Frontal cortex (tissue), 4 donors: Measurements from ENCODE around the gene POLG. TPM values are rescaled to one million over a fixed set of nuclear protein-coding genes. Genes with fewer than 3 reads are reported as not detected.

ENCODE experiments used
- DNase-seq, 2 donors: peaks; one replicate each; pipeline ENCODE4 v3.0.0; 2012; ENCODE audit warnings: low spot score in 2 of 2
- FAIRE-seq: peaks from 2 replicates; lab custom pipeline; 2012; peaks lifted over from hg19 to GRCh38; lab: Jason Lieb, UNC
- total RNA-seq: library from RNA; depleted of rRNA; stranded (reverse); fragments of >200 nt; gene quantifications from one replicate; pipeline ENCODE4 v1.2.3, GENCODE V29; 2014
- donor health status: control.
- donor health status: control.
- donor health status: control.

The POLG gene
- total RNA-seq, 1 donor from 2014 or later: 39.1 TPM

DNA sequence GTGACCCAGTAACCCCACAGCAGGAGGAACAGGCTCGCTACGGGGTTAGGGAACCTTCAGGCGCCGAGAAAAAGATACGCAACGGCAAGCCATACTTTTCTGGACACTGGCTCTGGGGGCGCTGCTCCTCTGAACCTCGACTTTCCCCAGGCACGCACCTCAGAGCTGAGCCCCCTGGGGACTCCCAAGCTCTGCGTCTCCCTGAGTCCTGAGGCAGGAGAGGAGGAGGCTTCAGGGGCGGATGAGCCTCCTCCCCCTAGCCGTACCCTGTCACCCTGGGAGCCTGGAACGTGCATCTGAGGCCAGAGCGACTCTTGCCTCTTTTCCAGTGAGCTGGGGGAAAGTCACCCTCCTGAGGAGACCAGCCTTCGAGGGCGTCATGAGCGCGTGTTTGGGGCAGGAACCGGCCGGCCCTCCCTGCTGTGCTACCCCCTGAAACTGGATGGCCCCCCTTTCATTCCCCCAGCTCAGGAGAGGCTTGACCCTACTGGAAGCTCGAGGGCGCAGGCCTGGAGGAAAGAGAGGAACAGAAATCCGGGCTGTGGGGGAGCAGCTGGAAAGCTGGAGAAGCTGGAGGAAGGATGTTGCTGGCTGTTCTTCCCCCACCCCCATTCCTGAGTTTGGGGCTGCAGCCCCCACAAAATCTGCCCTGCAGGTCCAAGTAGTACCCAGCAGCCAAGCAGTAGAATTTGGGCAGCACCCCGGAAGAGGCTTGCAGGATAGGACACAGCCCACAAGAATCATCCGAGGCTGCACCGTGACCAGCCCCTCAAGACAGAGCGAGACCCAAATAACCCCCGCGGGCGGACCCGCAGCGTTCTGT, 25.1 kb upstream of the POLG start:
- FAIRE-seq (no peak), DNase-seq (peak in 1 of 2 donors; percentile 46)

DNA sequence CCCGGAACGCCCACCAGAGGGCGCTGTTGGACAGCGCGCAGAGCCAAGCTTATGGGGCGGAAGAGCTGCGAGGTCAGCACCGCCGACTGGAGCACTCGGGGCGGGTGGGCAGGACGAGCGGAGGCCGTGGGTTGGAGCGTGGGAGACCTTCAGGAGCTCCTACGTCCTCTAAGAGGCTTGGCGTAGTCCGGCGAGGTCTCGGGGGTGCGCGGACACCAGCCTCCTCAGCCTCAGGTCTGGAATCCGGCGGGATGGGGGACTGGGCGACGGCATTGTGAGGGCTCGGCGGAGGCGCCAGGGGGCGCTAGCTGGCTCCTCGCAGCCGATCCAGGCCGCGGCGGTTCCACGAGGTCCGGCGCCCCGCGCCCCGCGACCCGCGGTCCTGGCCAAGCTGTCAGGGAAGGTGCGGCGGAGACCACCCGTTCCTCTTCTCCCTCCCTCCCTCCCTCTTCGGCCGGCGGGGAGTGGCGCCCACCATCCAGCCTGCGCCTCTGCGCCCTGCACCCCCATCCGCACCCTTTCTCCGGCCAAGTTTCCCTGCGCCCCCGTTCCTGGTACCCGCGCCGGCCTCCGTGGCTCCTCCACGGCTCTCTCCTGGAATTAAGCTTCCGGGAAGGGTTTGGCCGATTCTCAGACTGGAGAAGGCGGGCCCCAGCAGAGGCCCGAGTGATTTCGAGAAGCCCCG, 24.3 kb upstream of the POLG start:
- no peak for FAIRE-seq
- peak; percentile 85 to 86 for DNase-seq

DNA sequence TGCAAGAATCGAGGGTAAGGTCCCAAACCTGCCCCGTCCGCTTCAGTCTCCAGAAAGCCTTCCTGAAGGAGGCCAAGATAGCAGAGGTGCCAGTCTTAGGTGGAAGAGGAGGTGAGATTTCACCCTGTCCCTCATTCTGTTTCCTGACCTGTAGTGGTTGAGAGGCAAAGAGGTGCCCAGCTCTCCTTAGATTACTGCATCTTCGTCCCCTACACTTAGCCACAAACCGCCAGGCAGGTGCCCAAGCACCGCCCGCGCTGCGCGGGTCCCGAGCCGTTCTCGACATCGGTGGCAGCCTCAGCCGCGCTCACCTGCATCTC, 23.8 kb upstream of the POLG start:
- FAIRE-seq: no peak
- no peak for DNase-seq

DNA sequence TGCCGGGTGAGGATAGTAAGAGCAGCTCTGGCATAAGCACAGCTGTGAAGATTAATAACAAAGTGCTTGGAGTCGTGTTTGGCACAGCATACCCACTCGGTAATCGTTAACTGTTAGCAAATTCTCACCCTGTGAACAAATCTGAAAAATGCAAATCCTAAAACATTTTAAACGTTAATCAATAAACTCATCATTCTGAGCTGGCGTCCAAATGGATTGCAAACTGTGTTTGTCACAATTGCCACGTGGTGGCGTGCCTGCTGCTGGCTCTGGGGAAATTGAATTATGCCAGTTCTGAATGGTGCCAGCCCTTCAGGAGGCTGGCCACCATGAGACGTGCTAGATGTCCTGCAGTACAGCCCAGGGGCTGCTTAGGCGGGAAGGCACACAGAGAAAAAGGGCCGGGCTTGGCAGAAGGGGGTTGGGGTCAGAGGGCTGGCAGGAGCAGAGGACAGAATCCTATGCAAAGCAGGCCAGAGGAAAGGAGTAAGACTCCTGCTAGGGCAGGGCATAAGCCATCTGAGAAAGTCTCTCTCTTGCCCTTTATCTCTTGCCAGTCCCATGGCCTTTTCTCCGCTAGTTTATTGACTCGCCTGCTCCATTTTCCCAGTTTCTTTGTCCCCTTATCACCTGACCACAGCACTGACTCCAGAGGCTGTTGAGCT, 22.1 kb upstream of the POLG start:
- DNase-seq: peak; percentile 48 to 64
- no peak for FAIRE-seq

DNA sequence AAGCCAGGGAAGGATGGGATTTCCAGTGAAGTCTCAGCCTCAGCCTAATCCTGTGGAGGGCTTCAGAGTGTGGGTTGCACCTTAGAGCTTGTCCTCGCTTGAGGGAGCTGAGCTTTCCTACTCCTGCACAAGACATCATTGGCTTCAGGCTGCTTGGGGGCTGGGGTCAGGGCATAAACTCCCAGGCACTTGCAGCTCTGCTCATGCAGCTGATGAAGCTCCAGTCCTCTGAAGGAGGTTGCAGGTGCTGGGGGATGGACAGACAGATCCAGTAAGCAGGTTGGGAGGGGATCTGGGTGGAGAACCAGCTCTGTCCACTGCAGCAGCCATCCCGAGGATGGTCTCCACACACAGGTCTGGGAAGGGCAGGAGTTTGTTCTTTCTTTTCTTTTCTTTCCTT, 19.4 kb upstream of the POLG start:
- FAIRE-seq (no peak), DNase-seq (no peak)

DNA sequence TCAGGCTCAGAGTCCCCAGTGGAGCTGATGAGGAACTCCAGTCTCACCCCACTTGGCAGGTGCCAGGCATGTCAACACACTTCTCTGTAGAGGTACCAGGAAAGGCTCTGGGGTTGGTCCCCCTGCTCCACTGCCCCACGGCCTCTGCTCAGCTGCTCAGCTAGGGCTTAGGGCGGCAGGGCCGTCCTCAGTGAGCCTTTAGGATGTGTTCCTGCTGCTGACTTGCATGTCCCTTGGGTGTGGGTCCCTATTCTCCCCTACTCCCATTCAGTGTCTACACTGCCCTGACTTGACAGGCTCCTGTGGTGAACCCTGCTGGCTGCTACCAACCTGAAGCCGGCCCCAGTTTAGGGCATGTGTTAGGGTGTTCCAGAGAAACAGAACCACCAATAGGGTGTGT, 17.9 kb upstream of the POLG start:
- FAIRE-seq: no peak
- DNase-seq: no peak

DNA sequence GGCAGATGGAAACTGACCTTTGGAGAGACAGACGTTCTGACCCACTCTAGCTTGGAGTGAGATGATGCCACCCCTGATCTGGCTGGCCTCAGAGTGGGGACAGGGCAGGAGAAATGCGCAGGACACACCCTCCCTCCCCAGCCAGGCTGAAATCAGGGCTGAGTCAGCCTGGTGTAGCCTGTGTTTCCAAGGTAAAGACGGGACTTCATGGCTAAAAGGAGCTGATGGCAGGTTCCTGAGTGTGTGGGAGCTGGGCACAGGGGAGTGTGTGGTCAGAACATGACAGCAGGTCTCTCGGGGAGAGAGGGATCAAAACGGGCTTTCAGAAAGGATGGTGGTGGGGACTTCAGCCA, 14.6 kb upstream of the POLG start:
- DNase-seq: no peak
- FAIRE-seq: no peak

DNA sequence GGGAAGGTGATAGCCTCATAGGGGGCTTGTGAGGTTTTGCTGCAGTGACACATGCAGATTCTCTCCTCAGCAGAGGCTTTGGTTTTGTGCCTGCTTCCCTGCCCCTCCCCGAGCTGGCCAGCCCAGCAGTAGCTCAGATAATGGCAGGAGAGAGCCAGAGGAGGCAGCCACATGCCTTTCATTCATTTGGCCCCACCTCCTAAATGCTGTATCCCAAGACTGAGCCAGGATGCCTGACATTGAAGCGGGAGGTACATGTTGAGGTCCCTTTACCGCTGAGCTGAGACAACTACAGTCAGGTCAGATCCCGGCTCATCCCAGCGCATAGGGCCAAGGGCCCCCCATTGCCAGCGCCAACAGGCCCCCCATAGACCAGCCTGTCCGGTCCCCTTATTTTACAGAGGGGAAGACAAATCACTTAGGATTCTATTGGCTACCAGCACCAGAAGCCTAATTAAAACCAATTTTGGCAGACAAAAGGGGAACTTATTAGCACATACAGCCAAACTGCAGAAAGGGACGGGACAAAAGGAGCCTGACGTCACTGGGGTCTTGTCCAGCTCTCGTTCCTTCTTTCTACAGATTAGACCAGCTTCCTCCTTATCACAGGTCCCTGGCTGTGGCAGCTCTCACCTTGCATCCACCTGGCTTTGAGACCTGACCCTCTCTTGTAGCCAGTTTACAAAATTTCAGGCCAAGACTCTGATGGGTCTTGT, 12.1 kb upstream of the POLG start:
- no peak for FAIRE-seq
- no peak for DNase-seq

DNA sequence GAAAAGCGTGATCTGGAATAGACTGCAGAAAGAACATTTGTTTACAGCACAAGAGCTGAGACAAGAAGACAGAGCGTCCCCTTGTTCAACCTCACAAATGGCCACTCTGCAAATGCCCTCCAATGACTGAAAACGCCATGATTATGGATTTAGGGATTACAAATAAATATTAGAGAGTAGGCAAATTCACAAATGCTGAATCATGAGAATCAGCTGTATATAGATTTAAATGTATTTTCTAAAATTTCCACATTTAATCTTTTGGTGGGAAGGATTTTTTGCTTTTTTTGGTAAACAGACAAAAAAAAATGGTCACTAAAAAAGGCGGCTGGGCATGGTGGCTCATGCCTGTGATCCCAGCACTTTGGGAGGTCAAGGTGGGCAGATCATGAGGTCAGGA, 10.6 kb upstream of the POLG start:
- no peak for FAIRE-seq
- DNase-seq: no peak

DNA sequence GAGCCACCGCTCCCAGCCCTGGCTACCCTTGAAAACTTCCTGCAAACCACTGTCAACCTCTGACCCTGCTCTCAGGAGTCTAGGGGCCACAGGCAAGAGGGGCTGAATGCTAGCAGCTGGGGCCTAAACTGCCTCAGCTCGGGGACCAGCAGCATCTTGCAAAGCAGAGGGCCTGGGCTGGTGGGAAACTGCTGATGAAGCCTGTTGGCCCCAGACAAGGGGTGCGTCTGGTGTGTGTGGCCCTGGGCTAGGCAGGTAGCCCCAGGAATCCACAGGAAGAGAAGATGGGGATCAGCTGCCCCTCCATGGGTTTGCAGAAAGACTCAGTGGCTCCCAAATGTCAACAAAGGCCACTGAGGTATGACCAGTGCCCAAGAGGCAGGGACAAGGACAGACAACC, 8.2 kb upstream of the POLG start:
- FAIRE-seq: no peak
- no peak for DNase-seq

DNA sequence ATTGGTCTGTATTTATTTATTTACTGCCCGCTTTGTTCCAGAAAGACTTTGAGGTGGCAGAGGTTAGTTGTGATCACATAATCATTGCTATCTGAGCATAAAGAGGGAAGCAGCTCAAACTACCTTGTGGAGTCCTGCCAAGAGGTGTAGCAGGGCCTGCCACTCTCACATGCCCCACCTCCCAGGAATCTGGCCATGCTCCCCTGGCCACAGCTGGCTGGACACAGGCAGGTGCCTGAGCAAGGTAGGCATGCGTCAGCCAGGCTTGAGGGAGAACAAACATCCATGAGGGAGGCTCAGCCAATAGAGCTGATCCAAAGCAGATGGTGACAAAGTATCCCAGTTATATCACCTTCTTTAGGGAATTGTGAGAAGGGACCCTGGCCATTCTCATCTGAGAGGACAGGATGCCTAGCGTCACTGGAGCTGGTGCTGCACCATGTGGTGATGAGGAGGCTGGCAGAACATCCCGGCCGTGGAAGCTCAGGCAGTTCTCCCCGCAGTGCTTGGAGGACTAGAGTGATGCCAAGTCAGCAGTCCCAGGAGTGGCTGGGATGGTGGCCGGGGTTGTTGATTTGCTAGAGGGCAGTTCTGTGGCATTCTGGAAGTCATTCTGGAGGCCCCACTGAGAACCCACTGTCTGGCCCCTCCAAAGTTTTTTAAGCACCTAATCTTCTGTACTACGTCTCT, 6.8 kb upstream of the POLG start:
- no peak for FAIRE-seq
- DNase-seq: no peak

DNA sequence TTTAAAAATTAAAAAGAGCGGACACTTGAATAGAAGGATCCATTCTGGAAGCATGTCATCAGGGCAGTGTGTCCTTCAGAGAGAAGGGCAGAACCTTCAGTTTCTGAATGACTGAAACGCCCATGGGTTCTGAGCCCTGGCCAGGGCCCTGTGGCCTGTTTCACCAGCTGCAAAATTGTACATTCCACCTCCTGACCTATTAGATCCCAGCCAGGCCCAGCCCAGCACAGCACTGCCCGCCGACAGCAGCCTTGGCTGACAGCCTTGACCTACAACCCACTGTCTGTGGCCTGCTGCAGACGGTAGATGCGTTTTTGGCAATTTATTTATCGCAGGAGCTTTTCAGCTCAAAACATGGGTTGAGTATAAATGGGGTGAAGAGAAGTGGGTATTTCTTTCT, 5.9 kb upstream of the POLG start:
- DNase-seq (no peak), FAIRE-seq (no peak)

DNA sequence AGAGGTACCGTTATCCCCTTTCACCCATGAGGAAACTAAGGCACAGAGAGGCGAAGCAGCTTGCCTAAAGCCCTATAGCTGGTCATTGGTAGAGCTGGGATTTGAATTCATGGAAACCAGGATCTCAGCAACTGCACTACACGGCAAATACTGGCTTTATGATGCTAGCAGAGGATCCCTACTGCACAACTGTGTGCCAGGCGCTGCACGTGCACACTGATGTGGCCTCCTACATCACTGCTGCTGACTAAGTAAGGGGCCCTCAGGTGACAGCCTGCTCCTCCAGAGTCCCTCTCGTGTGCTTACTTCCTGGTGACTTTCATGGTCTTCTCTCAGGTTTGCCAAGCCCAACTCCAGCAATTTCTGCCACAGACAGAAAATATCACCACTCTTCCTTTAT, 3.4 kb upstream of the POLG start:
- DNase-seq (no peak), FAIRE-seq (no peak)

DNA sequence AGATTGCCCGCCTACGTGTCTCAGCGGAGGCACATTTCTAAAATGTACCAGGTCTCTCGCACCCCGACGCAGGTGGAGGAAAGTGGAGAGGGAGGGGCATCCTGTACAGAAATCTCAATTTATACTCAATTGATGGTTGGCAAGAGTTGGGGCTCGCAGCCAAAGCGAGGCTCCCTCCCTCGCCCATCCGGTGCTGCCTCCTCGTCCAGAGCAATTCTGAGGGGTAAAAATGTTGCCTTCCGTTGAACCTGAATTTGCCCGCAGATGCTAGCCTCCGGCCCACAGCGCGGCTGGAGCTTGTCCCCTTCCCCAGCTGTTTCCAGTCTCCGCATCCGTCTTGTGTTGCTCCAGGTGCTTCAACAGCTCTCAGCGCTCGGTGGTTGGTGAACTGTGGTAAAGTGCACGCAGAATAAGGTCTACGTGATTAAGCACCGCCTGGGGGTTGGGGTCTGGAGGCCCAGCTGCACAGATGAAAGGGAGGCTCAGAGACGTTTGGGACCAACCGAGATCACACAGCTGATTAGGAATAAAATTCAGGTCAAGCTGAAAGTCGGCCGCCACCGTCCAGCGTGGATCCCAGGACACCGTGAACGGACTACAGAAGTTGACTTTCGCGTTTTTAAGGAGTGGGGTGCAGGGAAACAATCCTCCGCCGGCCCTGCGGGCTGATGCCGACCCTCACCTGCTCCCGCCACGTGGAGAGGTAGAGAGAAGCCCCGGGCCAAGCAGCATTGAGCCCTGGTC, 846 bp upstream of the POLG start:
- no peak for FAIRE-seq
- no peak for DNase-seq

DNA sequence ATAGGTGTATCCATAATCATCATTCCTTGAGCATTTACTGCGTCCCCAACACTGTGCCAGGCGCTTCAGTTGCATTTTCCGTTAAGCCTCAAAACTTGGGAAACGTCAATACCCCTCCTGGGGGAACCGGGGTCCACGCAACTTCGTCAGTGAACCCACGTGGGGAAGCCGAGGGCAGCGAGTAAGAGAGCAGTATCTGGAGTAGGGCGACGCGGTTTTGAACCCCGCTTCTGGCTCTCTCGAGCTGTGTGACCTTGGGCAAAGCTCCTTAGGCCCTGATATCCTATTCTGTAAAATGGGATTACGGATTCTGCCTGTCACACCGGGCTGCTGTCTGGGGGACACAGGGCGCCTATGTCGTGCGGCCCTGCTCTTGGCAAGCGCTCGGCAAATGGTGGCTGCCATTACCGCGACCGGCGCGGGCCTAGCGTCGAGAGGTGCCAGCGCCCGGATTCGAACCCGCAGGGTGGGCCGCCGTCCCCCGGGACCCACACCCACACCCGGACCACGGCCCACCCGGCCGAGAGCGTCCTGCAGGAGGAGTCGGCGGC, 590 bp downstream of the POLG start:
- DNase-seq: no peak
- no peak for FAIRE-seq

DNA sequence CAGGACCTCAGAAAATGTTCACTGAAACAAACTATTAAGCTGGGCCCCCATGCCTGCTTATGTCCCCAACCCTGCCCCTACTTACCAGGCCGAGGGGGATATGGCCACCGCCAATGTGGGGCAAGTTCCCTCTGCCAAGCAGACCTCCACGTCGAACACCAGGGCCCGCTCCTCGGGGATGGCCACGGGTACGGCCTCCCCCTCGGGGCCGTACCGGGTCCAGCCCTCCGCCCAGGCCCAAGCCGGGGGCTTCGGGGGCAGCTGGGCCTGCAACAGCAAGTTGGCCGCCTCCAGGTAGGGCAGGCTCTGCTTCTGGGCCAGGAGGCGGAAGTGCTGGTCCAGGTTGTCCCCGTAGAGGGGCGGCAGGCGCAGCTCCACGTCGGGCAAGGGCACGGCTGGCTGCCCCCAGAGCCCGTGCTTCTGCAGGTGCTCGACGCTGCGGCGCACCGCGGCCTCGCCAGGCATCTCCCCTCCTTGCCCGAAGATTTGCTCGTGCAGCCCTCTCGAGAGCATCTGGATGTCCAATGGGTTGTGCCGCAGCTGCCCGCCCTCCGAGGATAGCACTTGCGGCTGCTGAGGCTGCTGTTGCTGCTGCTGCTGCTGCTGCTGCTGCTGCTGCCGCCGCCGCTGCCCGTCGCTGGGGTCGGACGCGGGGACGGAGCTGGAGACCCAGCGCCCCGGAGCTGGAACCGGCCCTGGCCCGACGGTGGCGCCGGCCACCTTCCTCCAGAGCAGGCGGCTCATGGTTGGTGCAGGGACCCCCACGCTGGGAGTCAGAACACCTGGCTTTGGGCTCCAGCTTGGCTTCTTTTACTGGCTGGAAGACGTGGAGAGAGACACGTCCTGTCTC, 1.4 kb downstream of the POLG start:
- FAIRE-seq: no peak

DNA sequence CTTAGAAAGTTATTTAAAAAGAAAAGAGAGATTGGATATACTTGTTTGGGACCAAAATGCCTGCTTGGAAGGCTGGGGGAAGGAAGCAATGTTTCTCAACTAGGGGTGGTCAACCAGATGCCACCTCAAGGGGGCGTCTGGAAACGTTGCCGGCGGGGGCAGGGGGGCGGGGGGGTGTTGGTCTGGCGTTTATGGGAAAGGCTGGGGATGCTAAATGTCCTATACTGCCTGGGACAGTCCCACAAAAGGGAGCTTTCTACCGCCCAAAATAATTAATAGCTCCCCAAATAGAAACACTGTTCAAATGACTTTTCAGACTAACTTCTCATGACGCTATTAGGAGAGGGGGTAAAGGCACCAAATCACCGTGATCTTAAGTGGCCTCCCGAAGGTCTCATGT, 2.2 kb downstream of the POLG start:
- FAIRE-seq (no peak), DNase-seq (no peak)

More for the DNA sequence above, 1.4 kb downstream of the POLG start:
- DNase-seq: no peak

DNA sequence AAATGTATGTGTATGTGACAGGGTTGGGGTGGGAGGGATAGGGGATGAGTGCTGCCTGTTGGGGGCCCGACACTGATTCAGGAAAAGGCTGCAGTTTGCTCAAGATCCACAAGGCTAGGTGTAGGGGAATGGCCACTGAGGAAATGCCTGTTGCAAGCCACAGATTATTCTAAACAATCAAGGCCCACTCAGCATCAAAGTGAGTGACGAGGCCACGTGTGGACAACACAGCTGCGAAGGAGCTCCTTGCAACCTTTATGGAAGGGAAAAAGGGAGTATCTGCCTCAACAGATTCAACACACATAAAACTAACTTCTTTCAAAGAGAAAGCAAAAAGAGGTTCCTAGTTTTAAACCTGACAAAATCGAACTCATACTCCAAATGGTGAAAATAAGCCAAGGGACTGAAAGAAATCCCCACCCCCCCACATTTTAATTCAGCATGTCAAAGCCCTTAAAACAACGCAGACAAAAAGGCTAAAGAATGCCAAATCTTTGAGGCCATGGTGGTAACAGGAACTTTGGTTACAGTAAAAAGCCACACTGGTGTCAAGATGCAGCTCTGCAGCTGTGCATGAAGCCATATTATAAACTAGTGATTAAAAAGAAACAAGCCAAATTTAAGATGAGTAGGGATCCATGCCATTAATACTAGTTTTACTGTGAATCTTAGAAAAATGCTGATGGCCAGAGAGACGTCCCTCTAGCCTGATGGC, 3.6 kb downstream of the POLG start:
- DNase-seq: no peak
- no peak for FAIRE-seq
